Measurements from ENCODE around the gene SP9.

- TF ChIP-seq, protein P1, sequence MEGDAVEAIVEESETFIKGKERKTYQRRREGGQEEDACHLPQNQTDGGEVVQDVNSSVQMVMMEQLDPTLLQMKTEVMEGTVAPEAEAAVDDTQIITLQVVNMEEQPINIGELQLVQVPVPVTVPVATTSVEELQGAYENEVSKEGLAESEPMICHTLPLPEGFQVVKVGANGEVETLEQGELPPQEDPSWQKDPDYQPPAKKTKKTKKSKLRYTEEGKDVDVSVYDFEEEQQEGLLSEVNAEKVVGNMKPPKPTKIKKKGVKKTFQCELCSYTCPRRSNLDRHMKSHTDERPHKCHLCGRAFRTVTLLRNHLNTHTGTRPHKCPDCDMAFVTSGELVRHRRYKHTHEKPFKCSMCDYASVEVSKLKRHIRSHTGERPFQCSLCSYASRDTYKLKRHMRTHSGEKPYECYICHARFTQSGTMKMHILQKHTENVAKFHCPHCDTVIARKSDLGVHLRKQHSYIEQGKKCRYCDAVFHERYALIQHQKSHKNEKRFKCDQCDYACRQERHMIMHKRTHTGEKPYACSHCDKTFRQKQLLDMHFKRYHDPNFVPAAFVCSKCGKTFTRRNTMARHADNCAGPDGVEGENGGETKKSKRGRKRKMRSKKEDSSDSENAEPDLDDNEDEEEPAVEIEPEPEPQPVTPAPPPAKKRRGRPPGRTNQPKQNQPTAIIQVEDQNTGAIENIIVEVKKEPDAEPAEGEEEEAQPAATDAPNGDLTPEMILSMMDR (conservative IDR thresholded peaks at IDR 0.05; ENCODE audit: low read length) = peak; percentile 99
- TF ChIP-seq EZH2phosphoT487 (IDR thresholded peaks at IDR 0.05; ENCODE audit: borderline replicate concordance, low read depth, low read length) = no peak
These were observed 6.7 kb downstream of the SP9 start for GRCh38 chr2:174341293-174341994.

All from OCI-LY7 (cell line).